ENCODE data around the gene WDR91. TPM values are rescaled to one million over a fixed set of nuclear protein-coding genes. Genes with fewer than 3 reads are reported as not detected.

The WDR91 gene
- total RNA-seq, 1 donor from 2014 or later: 9.1 TPM

GRCh38 chr7:135200821-135201331 lies 10.4 kb downstream of the WDR91 start:
- no peak for DNase-seq (ENCODE audit: extremely low read depth, low read depth, low spot score)

GRCh38 chr7:135199439-135199838 lies 11.9 kb downstream of the WDR91 start:
- DNase-seq (ENCODE audit: extremely low read depth, low read depth, low spot score): no peak

GRCh38 chr7:135197906-135198655 lies 13.2 kb downstream of the WDR91 start:
- no peak for DNase-seq (ENCODE audit: extremely low read depth, low read depth, low spot score)

GRCh38 chr7:135197343-135197742 lies 14.0 kb downstream of the WDR91 start:
- DNase-seq (ENCODE audit: extremely low read depth, low read depth, low spot score): no peak

- no peak for DNase-seq (ENCODE audit: extremely low read depth, low read depth, low spot score)
Measured at GRCh38 chr7:135195968-135196629, 15.2 kb downstream of the WDR91 start.

- DNase-seq (ENCODE audit: extremely low read depth, low read depth, low spot score): no peak
Measured at GRCh38 chr7:135195156-135195555, 16.2 kb downstream of the WDR91 start.

GRCh38 chr7:135194494-135195095 lies 16.7 kb downstream of the WDR91 start:
- no peak for DNase-seq (ENCODE audit: extremely low read depth, low read depth, low spot score)

- no peak for DNase-seq (ENCODE audit: extremely low read depth, low read depth, low spot score)
Measured at GRCh38 chr7:135193615-135194081, 17.7 kb downstream of the WDR91 start.

GRCh38 chr7:135192914-135193536 lies 18.3 kb downstream of the WDR91 start:
- no peak for DNase-seq (ENCODE audit: extremely low read depth, low read depth, low spot score)

GRCh38 chr7:135190703-135191102 lies 20.6 kb downstream of the WDR91 start:
- DNase-seq (ENCODE audit: extremely low read depth, low read depth, low spot score): no peak

GRCh38 chr7:135189961-135190360 lies 21.4 kb downstream of the WDR91 start:
- no peak for DNase-seq (ENCODE audit: extremely low read depth, low read depth, low spot score)

- DNase-seq (ENCODE audit: extremely low read depth, low read depth, low spot score): no peak
Measured at GRCh38 chr7:135189221-135189662, 22.1 kb downstream of the WDR91 start.

GRCh38 chr7:135188298-135188984 lies 22.9 kb downstream of the WDR91 start:
- no peak for DNase-seq (ENCODE audit: extremely low read depth, low read depth, low spot score)

- no peak for DNase-seq (ENCODE audit: extremely low read depth, low read depth, low spot score)
Measured at GRCh38 chr7:135186841-135187253, 24.5 kb downstream of the WDR91 start.

- no peak for DNase-seq (ENCODE audit: extremely low read depth, low read depth, low spot score)
Measured at GRCh38 chr7:135186261-135186540, 25.1 kb downstream of the WDR91 start.

GRCh38 chr7:135185471-135186260 lies 25.7 kb downstream of the WDR91 start:
- no peak for DNase-seq (ENCODE audit: extremely low read depth, low read depth, low spot score)

GRCh38 chr7:135184254-135184841 lies 27.0 kb downstream of the WDR91 start:
- no peak for DNase-seq (ENCODE audit: extremely low read depth, low read depth, low spot score)

- DNase-seq (ENCODE audit: extremely low read depth, low read depth, low spot score): no peak
Measured at GRCh38 chr7:135183478-135183877, 27.8 kb downstream of the WDR91 start.

GRCh38 chr7:135181929-135182678 lies 29.2 kb downstream of the WDR91 start:
- no peak for DNase-seq (ENCODE audit: extremely low read depth, low read depth, low spot score)

All from glomerular endothelial cell (primary cell).